M059J (cell line): ENCODE results near the gene SH3RF3. TPM values are rescaled to one million over a fixed set of nuclear protein-coding genes. Genes with fewer than 3 reads are reported as not detected.
"Not testable (repeated sequence)": the region's sequence is repeated elsewhere in the genome, so short reads cannot be mapped to it uniquely, and the experiment has no call there.

Experiments
- DNase-seq: peaks from one replicate; pipeline ENCODE4 v3.0.0-alpha.2; 2012; ENCODE audit warnings: low read depth
- total RNA-seq: library from RNA; depleted of rRNA; stranded (reverse); fragments of >200 nt; shearing (Covaris generic); gene quantifications from 2 replicates; pipeline ENCODE4 v1.2.3, GENCODE V29; 2014

SH3RF3 gene
- total RNA-seq, 1 experiment from 2014 or later, result 2.5 TPM

- DNase-seq, result no peak
Observed at GRCh38 chr2:109158237-109158636, 29.2 kb downstream of the SH3RF3 start.

GRCh38 chr2:109159096-109159495, 30.1 kb downstream of the SH3RF3 start:
- no peak for DNase-seq

- DNase-seq, result no peak
Observed at GRCh38 chr2:109160714-109161440, 31.9 kb downstream of the SH3RF3 start.

GRCh38 chr2:109162367-109162766, 33.4 kb downstream of the SH3RF3 start:
- not testable (repeated sequence) for DNase-seq

GRCh38 chr2:109162999-109163398, 34.0 kb downstream of the SH3RF3 start:
- peak; percentile 87 for DNase-seq

GRCh38 chr2:109164311-109164710, 35.3 kb downstream of the SH3RF3 start:
- no peak for DNase-seq

GRCh38 chr2:109164739-109165221, 35.8 kb downstream of the SH3RF3 start:
- DNase-seq, result peak; percentile 89

- DNase-seq, result peak; percentile 57
Observed at GRCh38 chr2:109166811-109167210, 37.8 kb downstream of the SH3RF3 start.

- DNase-seq, result no peak
Observed at GRCh38 chr2:109168086-109168485, 39.1 kb downstream of the SH3RF3 start.

- DNase-seq, result no peak
Observed at GRCh38 chr2:109168716-109169115, 39.7 kb downstream of the SH3RF3 start.

- DNase-seq, result no peak
Observed at GRCh38 chr2:109170645-109171044, 41.6 kb downstream of the SH3RF3 start.

- DNase-seq, result peak; percentile 96
Observed at GRCh38 chr2:109171444-109172334, 42.7 kb downstream of the SH3RF3 start.

GRCh38 chr2:109172556-109173105, 43.6 kb downstream of the SH3RF3 start:
- DNase-seq, result no peak

GRCh38 chr2:109173311-109174171, 44.5 kb downstream of the SH3RF3 start:
- peak; percentile 87 for DNase-seq

GRCh38 chr2:109174214-109174613, 45.2 kb downstream of the SH3RF3 start:
- DNase-seq, result no peak

- DNase-seq, result no peak
Observed at GRCh38 chr2:109174626-109175349, 45.8 kb downstream of the SH3RF3 start.

GRCh38 chr2:109175350-109175678, 46.3 kb downstream of the SH3RF3 start:
- DNase-seq, result no peak

- no peak for DNase-seq
Observed at GRCh38 chr2:109176928-109177327, 47.9 kb downstream of the SH3RF3 start.

GRCh38 chr2:109177635-109178034, 48.6 kb downstream of the SH3RF3 start:
- no peak for DNase-seq

- DNase-seq, result no peak
Observed at GRCh38 chr2:109178968-109179367, 50.0 kb downstream of the SH3RF3 start.

GRCh38 chr2:109180786-109181185, 51.8 kb downstream of the SH3RF3 start:
- no peak for DNase-seq
